ENCODE data around the gene SORL1-AS1.

Gene SORL1-AS1

GRCh38 chr11:121437686-121438078 is 15.1 kb downstream of the SORL1-AS1 start:
- TF ChIP-seq ZFX (IDR thresholded peaks at IDR 0.05; ENCODE audit: borderline replicate concordance) (no peak), CTCF (IDR thresholded peaks at IDR 0.05) (no peak)
- H3K27ac ChIP-seq: no peak overlapping the region

GRCh38 chr11:121437018-121437685 is 15.6 kb downstream of the SORL1-AS1 start:
- no peak overlapping the region for H3K27ac ChIP-seq
- no peak for TF ChIP-seq CTCF (IDR thresholded peaks at IDR 0.05)
- TF ChIP-seq ZFX (IDR thresholded peaks at IDR 0.05; ENCODE audit: borderline replicate concordance): no peak

- TF ChIP-seq ZFX (IDR thresholded peaks at IDR 0.05; ENCODE audit: borderline replicate concordance) (no peak), CTCF (IDR thresholded peaks at IDR 0.05) (no peak)
- H3K27ac ChIP-seq: no peak overlapping the region
Observed at GRCh38 chr11:121435551-121436511, 16.9 kb downstream of the SORL1-AS1 start.

GRCh38 chr11:121435132-121435531 is 17.6 kb downstream of the SORL1-AS1 start:
- H3K27ac ChIP-seq: no peak overlapping the region
- TF ChIP-seq CTCF (IDR thresholded peaks at IDR 0.05) (no peak), ZFX (IDR thresholded peaks at IDR 0.05; ENCODE audit: borderline replicate concordance) (no peak)

- H3K27ac ChIP-seq: no peak overlapping the region
Observed at GRCh38 chr11:121431820-121432526, 20.8 kb downstream of the SORL1-AS1 start.

GRCh38 chr11:121429556-121429955 is 23.2 kb downstream of the SORL1-AS1 start:
- no peak overlapping the region for H3K27ac ChIP-seq
- no peak for TF ChIP-seq CTCF (IDR thresholded peaks at IDR 0.05)
- TF ChIP-seq ZFX (IDR thresholded peaks at IDR 0.05; ENCODE audit: borderline replicate concordance): no peak

More at GRCh38 chr11:121431820-121432526, 20.8 kb downstream of the SORL1-AS1 start:
- TF ChIP-seq ZFX (IDR thresholded peaks at IDR 0.05; ENCODE audit: borderline replicate concordance) (no peak), CTCF (IDR thresholded peaks at IDR 0.05) (no peak)
